Type B pancreatic cell (in vitro differentiated cells): Measurements from ENCODE around the gene PRMT5. TPM values are rescaled to one million over a fixed set of nuclear protein-coding genes. Genes with fewer than 3 reads are reported as not detected.

Experiments
- DNase-seq: peaks from one replicate; pipeline ENCODE4 v3.0.0; 2021; ENCODE audit warnings: mixed read lengths; ENCODE audit not compliant: unreplicated experiment; ENCODE audit errors: extremely low spot score
- H3K27ac Mint-ChIP-seq: 2 replicates; pipeline ENCODE4 v1.8.0; 2021; ENCODE audit warnings: mild to moderate bottlenecking, mixed read lengths
- H3K27me3 Mint-ChIP-seq: 2 replicates; pipeline ENCODE4 v1.8.0; 2021; ENCODE audit warnings: mixed read lengths
- H3K36me3 Mint-ChIP-seq: 2 replicates; pipeline ENCODE4 v1.8.0; 2021; ENCODE audit warnings: mixed read lengths
- H3K4me1 Mint-ChIP-seq: one replicate; pipeline ENCODE4 v1.8.0; 2021; ENCODE audit warnings: mixed read lengths; ENCODE audit not compliant: unreplicated experiment
- H3K4me3 Mint-ChIP-seq: 2 replicates; pipeline ENCODE4 v1.8.0; 2021; ENCODE audit warnings: mild to moderate bottlenecking, mixed read lengths
- H3K9me3 Mint-ChIP-seq: 2 replicates; pipeline ENCODE4 v1.8.0; 2021; ENCODE audit warnings: mixed read lengths
- total RNA-seq: library from RNA; stranded (reverse); gene quantifications from 2 replicates; pipeline ENCODE4 v1.2.1, GENCODE V29; 2021; ENCODE audit warnings: low replicate concordance
- TF ChIP-seq, protein P1 (sequence below): fragments of 200-600 bp; sonication (generic); conservative IDR thresholded peaks from 2 replicates; pipeline ENCODE4 v1.5.0; 2021; ENCODE audit warnings: antibody characterized with exemption, mild to moderate bottlenecking

Gene PRMT5
- total RNA-seq, 1 donor from 2014 or later, result 134 TPM

DNA sequence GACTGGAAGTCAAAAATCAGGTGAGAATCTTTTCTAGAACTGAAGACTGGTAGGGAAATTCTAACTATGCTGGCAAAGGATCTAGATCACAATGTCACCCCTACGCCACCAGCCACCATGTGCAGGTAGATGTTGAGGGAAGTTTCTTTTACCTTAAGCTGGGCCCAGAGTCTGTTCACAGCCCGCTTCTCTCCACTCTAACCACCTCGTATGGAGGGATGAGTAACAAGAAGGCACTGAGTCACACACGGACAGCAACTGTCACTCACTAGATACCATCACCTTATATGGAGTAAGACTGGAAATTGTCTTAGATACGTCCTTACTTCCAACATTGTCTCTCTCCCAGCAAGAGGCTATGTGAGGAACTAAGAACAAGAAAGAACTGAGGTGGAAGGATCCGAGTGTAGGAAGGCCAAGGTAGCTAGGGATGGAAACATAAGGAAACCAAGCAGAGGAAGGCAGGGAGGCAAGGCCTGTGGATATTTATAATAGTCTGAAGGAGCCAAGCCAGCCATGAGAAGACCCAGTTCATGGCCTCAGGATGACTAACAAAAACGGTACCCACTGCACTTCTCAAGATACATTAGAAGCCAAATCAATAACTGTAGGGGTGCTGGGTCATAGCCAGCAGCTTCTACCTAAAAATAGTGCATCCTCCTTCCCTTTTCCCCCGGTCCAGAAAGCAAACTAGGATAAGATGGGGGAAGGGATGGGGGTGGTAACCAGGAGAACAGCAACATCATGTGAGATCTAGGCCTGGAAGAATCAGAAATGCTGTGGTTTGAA lies 30.7 kb downstream of the PRMT5 start:
- H3K36me3 Mint-ChIP-seq, result peaks cover 13% of the 10 kb centered on the region
- no peak overlapping the region for H3K4me3 Mint-ChIP-seq
- no peaks in the 10 kb centered on the region for H3K9me3 Mint-ChIP-seq
- H3K4me1 Mint-ChIP-seq, result peaks cover 4% of the 10 kb centered on the region
- H3K27me3 Mint-ChIP-seq, result no peaks in the 10 kb centered on the region
- TF ChIP-seq, protein P1, sequence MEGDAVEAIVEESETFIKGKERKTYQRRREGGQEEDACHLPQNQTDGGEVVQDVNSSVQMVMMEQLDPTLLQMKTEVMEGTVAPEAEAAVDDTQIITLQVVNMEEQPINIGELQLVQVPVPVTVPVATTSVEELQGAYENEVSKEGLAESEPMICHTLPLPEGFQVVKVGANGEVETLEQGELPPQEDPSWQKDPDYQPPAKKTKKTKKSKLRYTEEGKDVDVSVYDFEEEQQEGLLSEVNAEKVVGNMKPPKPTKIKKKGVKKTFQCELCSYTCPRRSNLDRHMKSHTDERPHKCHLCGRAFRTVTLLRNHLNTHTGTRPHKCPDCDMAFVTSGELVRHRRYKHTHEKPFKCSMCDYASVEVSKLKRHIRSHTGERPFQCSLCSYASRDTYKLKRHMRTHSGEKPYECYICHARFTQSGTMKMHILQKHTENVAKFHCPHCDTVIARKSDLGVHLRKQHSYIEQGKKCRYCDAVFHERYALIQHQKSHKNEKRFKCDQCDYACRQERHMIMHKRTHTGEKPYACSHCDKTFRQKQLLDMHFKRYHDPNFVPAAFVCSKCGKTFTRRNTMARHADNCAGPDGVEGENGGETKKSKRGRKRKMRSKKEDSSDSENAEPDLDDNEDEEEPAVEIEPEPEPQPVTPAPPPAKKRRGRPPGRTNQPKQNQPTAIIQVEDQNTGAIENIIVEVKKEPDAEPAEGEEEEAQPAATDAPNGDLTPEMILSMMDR, result no peak
- no peak for DNase-seq
- no peak overlapping the region for H3K27ac Mint-ChIP-seq

DNA sequence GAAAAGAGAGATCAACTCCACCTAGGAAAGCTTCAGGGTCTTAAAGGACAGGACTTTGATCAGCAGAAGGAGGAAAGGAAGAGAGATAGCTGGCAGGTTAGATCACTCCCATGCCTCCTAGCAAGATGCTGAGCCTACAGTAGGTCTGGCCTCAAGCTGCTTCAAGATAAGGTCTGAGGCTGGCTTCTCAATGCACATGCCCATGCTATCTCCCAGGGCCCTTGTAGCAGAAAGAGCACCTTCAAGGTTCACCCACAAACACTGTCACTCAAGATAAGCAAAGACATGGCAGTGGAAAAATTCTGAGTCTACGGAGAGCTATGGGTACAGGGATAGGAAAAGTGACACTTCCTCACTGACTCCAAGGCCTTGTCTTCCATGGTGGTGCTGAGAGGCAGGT lies 31.8 kb downstream of the PRMT5 start:
- H3K4me1 Mint-ChIP-seq, result peaks cover 4% of the 10 kb centered on the region
- no peak for DNase-seq

DNA sequence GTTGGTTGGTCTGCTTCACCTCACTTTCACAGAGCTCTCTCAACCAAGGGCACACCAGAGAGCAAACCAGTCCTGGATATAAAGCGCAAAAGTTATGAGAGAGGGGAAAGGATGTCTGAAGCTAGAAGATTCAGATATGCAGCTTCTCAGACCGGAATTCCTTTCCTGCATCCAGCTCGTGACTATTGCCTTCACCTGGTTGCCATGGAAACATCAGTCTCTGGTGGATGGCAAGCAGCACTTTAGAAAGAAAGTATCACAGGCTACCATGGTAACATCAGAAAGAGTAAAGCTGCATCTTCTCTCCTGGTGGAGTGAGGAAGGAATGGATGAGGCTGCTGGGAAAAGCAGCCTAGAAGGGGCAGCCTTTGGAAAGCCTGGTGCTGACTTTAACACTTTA lies 32.4 kb downstream of the PRMT5 start:
- TF ChIP-seq, protein P1, result no peak
- H3K27ac Mint-ChIP-seq, result no peak overlapping the region
- H3K9me3 Mint-ChIP-seq, result no peaks in the 10 kb centered on the region
- H3K4me3 Mint-ChIP-seq, result no peak overlapping the region
- H3K4me1 Mint-ChIP-seq, result peaks cover 4% of the 10 kb centered on the region
- H3K27me3 Mint-ChIP-seq, result no peaks in the 10 kb centered on the region
- H3K36me3 Mint-ChIP-seq, result peaks cover 12% of the 10 kb centered on the region
- no peak for DNase-seq

More for the DNA sequence above, 31.8 kb downstream of the PRMT5 start:
- Mint-ChIP-seq H3K36me3 (peaks cover 12% of the 10 kb centered on the region), H3K4me3 (no peak overlapping the region), H3K27ac (no peak overlapping the region), H3K9me3 (no peaks in the 10 kb centered on the region), H3K27me3 (no peaks in the 10 kb centered on the region)
- TF ChIP-seq, protein P1, result no peak

DNA sequence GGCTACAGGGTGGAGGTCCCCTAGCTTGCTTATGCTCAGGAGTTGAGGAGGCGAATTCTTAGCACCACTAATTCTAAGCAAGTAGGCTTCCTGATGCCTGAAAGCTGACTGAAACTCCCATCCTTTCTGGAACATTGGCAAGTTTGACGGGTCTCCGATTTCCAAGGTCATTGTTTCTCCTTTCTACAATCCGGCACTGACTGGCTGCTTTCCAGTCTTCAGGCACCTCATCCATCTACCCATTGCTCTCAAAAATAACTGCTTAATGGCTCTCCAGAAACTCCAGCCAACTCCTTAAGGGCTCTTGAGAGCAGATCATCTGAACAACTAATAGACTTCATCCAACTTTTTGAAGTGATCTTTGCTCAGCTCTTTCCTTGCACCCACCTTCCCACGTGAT lies 32.8 kb downstream of the PRMT5 start:
- TF ChIP-seq, protein P1, result no peak
- H3K27me3 Mint-ChIP-seq, result no peaks in the 10 kb centered on the region
- H3K4me3 Mint-ChIP-seq, result no peak overlapping the region
- H3K4me1 Mint-ChIP-seq, result peaks cover 4% of the 10 kb centered on the region
- no peaks in the 10 kb centered on the region for H3K9me3 Mint-ChIP-seq
- DNase-seq, result no peak
- no peak overlapping the region for H3K27ac Mint-ChIP-seq
- peaks cover 9% of the 10 kb centered on the region for H3K36me3 Mint-ChIP-seq

DNA sequence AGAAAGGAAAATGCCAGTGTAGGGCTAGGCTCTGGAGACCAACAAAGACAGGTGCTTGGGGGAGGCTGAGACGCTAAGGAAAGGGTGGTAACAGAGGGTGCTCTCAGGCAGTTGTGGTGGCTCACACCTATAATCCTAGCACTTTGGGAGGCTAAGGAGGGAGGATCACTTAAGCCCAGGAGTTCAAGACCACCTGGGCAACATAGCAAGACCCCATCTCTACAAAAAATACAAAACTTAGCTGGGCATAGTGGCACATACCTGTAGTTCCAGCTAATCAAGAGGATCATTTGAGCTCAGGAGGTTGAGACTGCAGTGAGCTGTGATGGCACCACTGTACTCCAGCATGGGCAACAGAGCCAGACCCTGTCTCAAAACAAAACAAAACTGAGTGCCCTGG lies 33.8 kb downstream of the PRMT5 start:
- Mint-ChIP-seq H3K4me3 (no peak overlapping the region), H3K36me3 (peaks cover 4% of the 10 kb centered on the region), H3K27me3 (no peaks in the 10 kb centered on the region), H3K4me1 (peaks cover 5% of the 10 kb centered on the region), H3K27ac (no peak overlapping the region), H3K9me3 (no peaks in the 10 kb centered on the region)
- no peak for DNase-seq
- TF ChIP-seq, protein P1, result no peak
